HG03439 (cell line): ENCODE data around the gene FBXO33.
"Not testable (repeated sequence)": the region's sequence is repeated elsewhere in the genome, so short reads cannot be mapped to it uniquely, and the experiment has no call there.

Source experiments
- ATAC-seq: cut with Tn5 transposase; IDR thresholded peaks from one replicate; pipeline ENCODE4 v1.9.1; 2021; ENCODE audit warnings: mild to moderate bottlenecking, moderate library complexity; ENCODE audit not compliant: unreplicated experiment

FBXO33 gene

GRCh38 chr14:39374851-39375250 is 57.4 kb downstream of the FBXO33 start:
- ATAC-seq: no peak

GRCh38 chr14:39372656-39373055 is 59.6 kb downstream of the FBXO33 start:
- no peak for ATAC-seq

GRCh38 chr14:39370415-39370814 is 61.8 kb downstream of the FBXO33 start:
- ATAC-seq: no peak

GRCh38 chr14:39369029-39369428 is 63.2 kb downstream of the FBXO33 start:
- no peak for ATAC-seq

- ATAC-seq: no peak
Observed at GRCh38 chr14:39368261-39368959, 63.8 kb downstream of the FBXO33 start.

- ATAC-seq: no peak
Observed at GRCh38 chr14:39367387-39367751, 64.9 kb downstream of the FBXO33 start.

- no peak for ATAC-seq
Observed at GRCh38 chr14:39366460-39367386, 65.5 kb downstream of the FBXO33 start.

GRCh38 chr14:39365354-39365753 is 66.9 kb downstream of the FBXO33 start:
- no peak for ATAC-seq

- ATAC-seq: no peak
Observed at GRCh38 chr14:39364509-39364908, 67.7 kb downstream of the FBXO33 start.

GRCh38 chr14:39361556-39361955 is 70.7 kb downstream of the FBXO33 start:
- ATAC-seq: not testable (repeated sequence)

- no peak for ATAC-seq
Observed at GRCh38 chr14:39360316-39360715, 71.9 kb downstream of the FBXO33 start.

GRCh38 chr14:39359069-39359468 is 73.2 kb downstream of the FBXO33 start:
- ATAC-seq: not testable (repeated sequence)

GRCh38 chr14:39351708-39352107 is 80.5 kb downstream of the FBXO33 start:
- ATAC-seq: no peak

GRCh38 chr14:39350866-39351265 is 81.4 kb downstream of the FBXO33 start:
- ATAC-seq: no peak
